Epithelial cell of esophagus (primary cell): ENCODE results near the gene MTMR2.

ENCODE experiments used
- DNase-seq: peaks from one replicate; pipeline ENCODE4 v3.0.0; 2010; ENCODE audit warnings: low read depth
- H3K4me3 ChIP-seq: 2 replicates; pipeline ENCODE4 v1.5.1; 2011; ENCODE audit warnings: mild to moderate bottlenecking, low read length, control low read depth
- CTCF ChIP-seq: IDR thresholded peaks from 2 replicates; pipeline ENCODE4 v1.5.1; 2011; ENCODE audit warnings: low read depth, mild to moderate bottlenecking, low read length, control low read depth, inconsistent platforms; ENCODE audit not compliant: insufficient read depth; ENCODE audit errors: missing control alignments

MTMR2 gene

GRCh38 chr11:95789506-95790122 lies 134.3 kb downstream of the MTMR2 start, which contains the start of gene FAM76B:
Gene FAM76B, minus strand, starts transcription at chr11:95789782. Its CDS starts 304 bp downstream, at chr11:95789478.
- H3K4me3 ChIP-seq: peak within 1 kb of the TSS; percentile 97
- DNase-seq: peak; percentile 99
- no peak for TF ChIP-seq CTCF

GRCh38 chr11:95788921-95789505 lies 134.9 kb downstream of the MTMR2 start:
- peak overlapping the region; percentile 97 for H3K4me3 ChIP-seq
- peak; percentile 28 for DNase-seq
- peak; percentile 32 for TF ChIP-seq CTCF
